GM21528 (cell line): Measurements from ENCODE around the gene FCN3.
A peak's percentile ranks its signal among the peaks of the same experiment; 100 is the strongest.

ENCODE experiments used
- ATAC-seq: cut with Tn5 transposase; IDR thresholded peaks from one replicate; pipeline ENCODE4 v1.9.1; 2021; ENCODE audit warnings: mild to moderate bottlenecking, moderate library complexity; ENCODE audit not compliant: unreplicated experiment, low FRiP score

Gene FCN3

DNA sequence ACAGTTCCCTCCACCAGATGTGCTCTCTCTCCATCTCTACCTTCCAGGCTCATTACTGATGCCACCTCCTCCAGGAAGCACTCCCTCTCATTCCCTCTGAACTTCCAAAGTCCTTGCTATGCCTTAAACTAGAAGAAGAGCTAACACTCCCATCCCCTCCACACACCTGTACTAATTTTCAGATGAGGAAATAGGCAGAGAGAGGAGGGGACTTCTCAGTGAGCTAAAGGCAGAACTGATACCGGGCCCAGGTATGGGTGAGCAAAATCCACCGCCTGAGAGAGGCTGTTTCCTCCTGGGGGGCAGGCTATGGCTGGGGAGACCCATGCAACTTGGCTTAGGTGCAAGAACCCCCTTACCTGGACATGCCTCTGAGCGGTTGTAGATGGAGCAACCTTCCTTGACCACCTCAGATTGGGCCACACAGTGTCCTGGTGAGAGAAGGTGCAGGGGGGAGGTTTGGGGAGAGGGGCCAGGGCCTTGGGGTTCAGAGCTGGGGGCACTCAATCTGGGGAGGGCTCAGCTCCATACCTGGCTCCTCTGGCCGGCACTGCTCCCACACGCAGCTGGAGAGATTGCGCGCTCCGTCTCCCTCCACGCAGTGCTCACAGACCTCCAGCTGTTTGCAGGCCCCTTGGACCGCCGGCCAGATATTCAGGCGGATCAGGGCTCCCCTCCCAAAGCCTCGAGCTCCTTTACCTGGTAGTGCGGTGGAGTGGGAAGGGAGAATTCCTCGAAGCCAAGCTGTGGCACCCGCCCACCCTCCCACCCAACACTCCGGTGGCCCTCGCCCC, 7.5 kb upstream of the FCN3 start:
- no peak for ATAC-seq

GRCh38 chr1:27380766-27381733, 6.4 kb upstream of the FCN3 start:
- ATAC-seq, result no peak

DNA sequence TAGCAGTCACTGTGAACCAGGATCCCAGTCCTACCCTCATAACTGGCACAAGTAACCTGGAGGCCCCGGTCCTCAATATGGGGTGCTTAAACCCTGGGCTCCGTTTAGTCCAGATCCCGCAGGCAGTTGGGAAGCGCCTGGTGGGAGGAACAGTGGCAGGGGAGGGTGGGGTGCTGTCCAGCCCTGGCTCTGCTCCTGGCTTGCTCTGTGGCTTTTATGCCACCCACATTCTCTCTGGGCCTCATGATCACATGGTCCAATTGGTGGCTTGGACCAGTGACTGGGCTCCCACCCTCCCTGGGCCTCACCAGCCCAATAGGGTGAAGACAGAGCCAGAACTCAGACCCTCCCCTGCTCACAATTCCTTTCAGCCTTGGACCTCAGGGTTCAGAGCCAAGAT, 5.6 kb upstream of the FCN3 start:
- no peak for ATAC-seq

GRCh38 chr1:27379564-27380122, 5.0 kb upstream of the FCN3 start:
- ATAC-seq, result no peak

GRCh38 chr1:27377760-27378495, 3.3 kb upstream of the FCN3 start:
- no peak for ATAC-seq

DNA sequence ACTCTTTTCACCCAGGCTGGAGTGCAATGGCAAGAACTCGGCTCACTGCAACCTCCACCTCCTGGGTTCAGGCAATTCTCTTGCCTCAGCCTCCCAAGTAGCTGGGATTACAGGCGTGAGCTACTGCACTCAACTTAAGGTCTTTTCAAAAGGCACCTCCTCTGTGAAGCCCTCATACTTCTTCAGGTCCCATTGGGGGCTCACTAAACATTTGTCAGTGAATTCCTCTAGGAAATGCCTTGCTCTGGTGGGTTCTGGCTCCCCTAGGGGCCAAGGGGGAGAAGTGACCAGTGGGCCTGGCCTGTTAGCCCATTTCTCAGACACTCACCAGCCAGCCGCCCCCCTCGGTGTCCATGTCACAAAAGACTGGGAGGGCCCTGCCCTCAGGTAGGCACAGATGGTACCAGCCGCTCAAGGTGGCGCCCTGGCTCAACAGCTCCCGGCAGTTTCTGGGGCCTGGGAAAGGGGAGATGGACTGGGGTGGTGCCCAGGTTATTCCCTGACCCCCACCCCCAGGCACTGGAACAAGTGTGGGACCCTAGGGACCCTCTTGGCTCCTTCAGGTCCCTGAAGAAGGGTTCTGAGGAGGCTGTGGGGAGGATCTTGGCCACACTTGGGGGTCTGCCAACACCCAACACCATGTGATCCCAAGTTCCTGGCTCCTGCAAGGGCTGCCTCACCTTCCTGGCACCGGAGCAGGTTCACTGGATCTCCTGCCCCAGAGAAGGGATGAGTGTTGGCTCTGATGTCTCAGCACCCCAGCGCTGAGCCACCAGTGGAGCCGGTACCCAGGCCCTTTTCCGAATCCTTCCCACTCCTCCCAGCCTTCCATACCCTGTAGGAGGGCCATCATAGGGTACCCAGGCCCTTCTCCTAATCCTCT, 1.6 kb downstream of the FCN3 start:
- ATAC-seq, result no peak

- ATAC-seq, result no peak
Observed at GRCh38 chr1:27372022-27372807, 2.4 kb downstream of the FCN3 start.

DNA sequence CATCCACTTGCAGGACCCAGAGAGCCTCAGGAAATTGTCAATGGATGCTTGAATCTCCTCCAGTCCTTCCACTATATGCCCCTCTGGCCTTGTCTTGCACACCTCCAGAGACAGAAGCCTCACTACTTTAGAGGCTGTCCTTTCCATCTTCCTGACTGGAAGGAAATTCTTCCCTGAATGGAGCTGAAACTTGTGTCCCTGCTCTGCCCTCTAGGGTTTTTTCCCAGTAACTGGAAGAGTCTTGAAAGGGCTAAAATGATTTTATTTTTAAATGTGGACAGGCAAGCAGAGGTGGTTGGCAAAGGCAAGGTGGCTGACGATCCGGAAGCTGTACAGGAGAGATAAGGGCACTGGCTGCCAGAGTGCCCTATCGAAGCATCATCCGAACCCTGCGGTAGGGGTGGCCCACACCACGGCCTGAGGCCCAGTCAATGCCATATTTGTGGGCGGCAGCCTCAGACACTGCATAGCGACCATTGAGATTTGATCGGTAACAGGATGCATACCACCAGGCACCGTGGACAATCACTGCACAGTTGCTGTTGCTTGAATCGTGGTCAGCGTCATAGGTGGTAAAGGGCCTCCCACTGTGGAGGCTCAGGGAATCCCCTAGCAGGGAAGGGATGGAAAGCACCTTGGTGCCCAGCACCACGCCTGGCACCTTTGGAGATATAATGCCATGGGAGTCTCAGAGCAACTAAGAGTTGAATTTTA, 5.6 kb downstream of the FCN3 start:
- ATAC-seq, result no peak

DNA sequence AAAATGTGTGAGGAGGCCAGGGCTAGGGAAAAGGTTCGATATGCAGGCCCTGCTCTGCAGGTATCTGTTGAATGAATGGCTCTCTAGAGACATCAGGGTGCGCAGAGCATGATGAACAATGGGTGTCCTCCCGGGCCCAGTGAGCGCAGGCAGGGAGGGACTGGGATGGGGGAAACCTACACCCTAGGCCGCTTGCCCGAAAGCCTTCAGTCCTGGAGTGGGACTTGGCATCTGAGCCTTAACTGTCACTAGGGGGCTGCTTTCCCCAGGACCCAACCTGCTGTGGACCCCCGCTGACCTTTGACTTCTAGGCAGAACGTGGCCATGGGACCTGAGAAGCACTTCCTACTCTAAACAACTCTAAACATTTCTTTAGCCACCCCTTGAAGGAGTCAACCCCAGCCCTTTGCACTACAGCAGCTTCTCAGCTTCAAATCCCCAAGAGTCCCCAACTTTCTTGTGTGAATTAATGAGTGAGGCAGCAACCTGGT, 7.4 kb downstream of the FCN3 start:
- no peak for ATAC-seq

DNA sequence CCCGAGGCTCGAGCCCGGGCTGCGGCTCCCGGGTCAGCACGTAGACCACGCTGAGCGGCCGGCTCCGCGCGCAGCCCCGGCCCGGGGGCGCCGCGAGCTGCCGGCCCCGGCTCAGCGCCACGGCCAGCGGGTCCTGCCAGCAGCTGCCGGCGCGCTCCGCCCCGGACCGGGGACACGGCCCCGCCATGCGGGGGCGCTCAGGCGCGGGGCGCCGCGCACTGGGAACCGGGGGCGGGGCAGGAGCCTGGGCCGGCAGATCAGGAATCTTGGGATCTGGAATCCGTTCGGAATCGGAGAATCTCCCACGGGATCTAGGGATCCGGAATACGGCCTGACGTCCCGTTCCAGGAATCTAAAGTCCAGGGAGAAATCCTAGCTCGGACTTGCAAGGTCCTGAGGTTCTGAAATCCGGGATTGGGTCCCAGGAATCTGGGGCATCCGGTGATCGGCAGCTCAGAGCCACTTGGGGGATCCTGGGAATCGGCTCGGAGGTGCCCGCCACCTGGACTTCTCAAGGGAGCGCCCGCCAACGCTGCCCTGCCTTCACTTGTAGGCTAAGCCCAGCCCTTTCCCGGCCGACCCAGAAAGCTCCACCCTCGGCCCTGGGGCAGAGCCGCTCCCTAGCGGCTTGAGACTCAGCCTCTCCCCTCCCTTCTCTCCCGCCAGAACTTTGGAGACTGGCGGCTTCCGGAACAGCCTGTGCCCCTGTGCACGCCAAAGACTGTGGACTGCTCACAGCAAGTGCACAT, 8.0 kb downstream of the FCN3 start, which contains the start of gene MAP3K6:
TSS of gene MAP3K6 (minus strand) at position 551 of the 749 bp plus-strand sequence. CDS start at position 187, 364 bp downstream.
- peak; percentile 34 for ATAC-seq

DNA sequence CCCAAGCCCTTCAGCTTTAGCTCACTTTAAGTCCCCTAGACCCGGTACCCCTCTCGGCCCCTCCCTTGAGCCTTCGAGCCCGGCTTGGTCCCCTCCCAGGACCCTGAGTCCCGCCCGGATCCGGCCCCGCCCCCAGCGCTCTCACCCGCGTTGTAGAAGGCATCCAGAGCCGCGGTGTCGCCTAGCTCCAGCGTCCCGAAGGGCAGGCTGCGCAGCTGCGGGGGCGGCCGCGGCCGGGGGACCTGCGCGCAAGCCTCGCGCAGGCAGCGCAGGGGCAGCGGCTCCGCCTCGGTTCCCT, 8.6 kb downstream of the FCN3 start:
- ATAC-seq, result peak; percentile 27

DNA sequence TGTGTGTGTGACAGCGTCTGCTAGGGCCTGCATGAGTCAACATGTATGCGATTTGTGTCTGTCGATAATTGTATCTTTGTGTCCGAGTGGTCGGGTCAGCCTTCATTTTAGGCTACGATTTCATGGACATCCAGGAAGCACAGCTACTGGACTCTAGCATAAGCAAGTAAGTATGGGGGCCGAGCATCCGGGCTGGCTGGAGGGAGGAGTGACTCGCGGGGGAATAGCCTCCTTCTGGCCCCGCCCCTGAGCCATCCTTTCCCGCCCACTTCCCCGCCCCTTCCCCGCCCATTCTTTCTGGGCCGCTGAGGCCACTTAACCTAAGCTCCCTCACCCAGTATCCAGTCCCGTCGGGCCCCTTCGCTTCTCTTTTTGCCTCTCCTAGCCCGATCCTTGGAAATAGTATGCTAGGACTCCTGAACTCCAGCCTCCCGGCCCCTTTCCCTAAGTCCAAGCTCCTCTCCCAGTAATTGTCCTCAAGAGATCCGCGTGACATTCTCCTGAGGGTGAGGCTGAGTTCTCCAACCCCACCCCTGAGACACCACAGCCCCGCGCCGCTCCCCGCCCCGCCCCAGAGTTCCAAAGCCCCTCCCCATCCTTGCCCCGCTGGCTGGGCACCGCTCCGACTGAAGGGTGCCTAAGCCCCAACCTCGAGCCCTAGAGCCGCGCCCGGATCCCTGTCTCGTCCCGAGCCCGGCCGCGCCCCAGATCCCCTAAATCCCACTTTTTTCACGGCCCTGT, 9.1 kb downstream of the FCN3 start:
- peak; percentile 35 for ATAC-seq

GRCh38 chr1:27364696-27365371, 9.8 kb downstream of the FCN3 start:
- no peak for ATAC-seq

DNA sequence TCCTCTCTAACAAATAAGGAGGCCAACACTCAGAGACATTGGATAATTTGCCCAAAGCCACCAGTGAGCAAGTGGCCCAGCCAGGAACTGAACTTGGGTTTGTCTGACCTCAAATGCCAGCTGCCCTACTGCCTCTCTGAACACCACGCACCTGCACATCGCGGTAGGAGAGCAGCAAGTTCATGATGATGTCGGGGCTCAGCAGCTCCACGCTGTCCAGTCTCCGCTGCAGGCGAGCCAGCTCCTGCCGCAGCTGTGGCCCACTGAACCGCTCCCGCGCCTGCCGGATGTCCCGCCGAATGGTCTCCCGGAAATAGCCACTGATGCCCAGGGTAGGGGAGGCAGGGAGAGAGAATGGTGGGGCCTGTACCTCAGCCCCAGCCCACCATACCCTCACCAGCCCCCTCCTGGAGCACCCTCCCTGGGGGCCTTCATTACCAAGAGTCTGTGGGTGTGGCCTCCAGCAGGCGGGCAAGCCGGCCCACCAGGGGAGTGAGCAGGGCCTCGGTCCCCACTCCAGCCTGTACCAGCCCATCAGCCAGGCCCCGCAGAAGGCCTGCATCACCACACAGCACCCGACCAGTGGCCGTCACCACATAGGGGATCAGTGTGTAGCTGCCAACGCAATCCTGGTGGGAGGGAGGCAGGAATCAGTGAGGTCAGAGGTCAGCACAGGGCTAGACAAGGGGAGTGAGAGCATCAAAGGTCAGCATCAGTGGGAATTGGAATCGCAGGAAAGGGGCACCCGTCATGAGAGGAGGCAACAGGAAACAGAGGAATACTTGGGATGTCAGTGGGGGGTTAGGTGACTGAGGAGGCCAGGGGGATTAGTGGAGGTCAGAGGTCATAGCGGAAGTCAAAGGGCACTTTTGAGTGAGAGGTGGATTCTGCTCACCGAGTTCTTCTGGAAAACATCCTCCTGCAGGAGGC, 10.6 kb downstream of the FCN3 start:
- ATAC-seq, result no peak

DNA sequence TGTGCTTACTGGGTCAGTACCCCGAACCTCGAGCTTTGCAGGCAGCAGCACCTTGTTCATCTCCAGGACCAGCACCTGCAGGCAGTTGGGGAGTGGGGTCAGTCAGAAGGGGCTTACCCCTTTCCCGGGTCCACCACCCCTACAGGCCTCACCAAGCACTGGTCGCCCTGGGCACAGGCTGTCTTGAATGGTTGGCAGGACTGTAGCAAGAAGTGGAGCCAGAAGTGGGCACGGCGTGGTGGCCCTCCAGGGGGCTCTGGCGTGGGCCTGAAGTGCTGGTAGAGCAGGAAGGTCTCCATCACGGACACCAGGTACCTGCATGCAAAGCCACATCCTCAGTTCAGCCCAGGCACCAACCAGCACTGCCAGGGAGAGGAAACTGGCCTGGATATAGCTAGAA, 13.1 kb downstream of the FCN3 start:
- no peak for ATAC-seq
